ENCODE data around the gene OCIAD2.

DNA sequence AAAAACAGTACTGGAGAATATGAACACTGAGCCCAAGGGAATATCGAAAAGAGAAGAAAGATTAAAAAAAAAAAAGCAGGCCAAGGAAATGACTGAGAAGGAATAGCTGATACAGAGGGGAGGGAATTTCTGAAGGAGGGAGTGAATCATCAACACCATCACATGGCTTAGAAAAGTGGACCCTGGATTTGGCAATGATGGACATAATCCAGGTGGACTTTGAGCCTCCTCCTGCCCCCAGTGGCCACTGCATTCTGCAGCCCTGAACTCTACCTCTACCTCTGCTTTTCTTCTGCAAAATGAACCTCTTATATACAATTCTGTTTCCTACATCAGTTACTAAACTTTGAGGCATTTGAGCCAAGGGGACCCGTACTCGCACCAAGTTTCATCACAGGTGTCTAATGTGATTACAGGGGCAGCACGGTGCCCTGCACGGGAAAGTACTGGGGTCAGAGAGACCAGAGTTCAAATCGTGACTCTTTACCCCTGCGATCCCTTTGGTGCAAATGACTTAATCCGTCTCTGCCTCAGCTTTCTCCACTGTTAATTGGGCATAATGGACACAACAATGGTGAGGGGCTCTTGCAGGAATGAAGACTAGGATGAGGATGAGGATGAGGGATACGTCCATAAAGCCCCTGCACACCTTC, 1.1 kb downstream of the OCIAD2 start:
- TF ChIP-seq, protein P1, sequence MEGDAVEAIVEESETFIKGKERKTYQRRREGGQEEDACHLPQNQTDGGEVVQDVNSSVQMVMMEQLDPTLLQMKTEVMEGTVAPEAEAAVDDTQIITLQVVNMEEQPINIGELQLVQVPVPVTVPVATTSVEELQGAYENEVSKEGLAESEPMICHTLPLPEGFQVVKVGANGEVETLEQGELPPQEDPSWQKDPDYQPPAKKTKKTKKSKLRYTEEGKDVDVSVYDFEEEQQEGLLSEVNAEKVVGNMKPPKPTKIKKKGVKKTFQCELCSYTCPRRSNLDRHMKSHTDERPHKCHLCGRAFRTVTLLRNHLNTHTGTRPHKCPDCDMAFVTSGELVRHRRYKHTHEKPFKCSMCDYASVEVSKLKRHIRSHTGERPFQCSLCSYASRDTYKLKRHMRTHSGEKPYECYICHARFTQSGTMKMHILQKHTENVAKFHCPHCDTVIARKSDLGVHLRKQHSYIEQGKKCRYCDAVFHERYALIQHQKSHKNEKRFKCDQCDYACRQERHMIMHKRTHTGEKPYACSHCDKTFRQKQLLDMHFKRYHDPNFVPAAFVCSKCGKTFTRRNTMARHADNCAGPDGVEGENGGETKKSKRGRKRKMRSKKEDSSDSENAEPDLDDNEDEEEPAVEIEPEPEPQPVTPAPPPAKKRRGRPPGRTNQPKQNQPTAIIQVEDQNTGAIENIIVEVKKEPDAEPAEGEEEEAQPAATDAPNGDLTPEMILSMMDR (conservative IDR thresholded peaks at IDR 0.05; ENCODE audit: low read depth, low read length): no peak
- TF ChIP-seq EZH2 (IDR thresholded peaks at IDR 0.05; ENCODE audit: borderline replicate concordance, low read depth, low read length, poor library complexity, severe bottlenecking): no peak
